Activated T-helper 1 cell treated with anti-CD3 and anti-CD28 coated beads, Interleukin-2, amount 50 U/mL, for 16 hours (primary cell): Measurements from ENCODE around the gene MYNN.

Experiments used
- DNase-seq, 2 donors: peaks; one replicate each; pipeline ENCODE4 v3.0.0-alpha.2; 2020; ENCODE audit warnings: low read depth in 1 of 2, low spot score in 1 of 2

Gene MYNN

GRCh38 chr3:169774186-169774585 is 990 bp downstream of the MYNN start:
- no peak for DNase-seq

GRCh38 chr3:169777822-169778221 is 4.6 kb downstream of the MYNN start:
- no peak for DNase-seq

- no peak for DNase-seq
Measured at GRCh38 chr3:169780742-169781141, 7.5 kb downstream of the MYNN start.

- DNase-seq = no peak
Measured at GRCh38 chr3:169781209-169781855, 8.1 kb downstream of the MYNN start.

- DNase-seq = no peak
Measured at GRCh38 chr3:169787120-169787519, 13.9 kb downstream of the MYNN start.

- DNase-seq = no peak
Measured at GRCh38 chr3:169787791-169788190, 14.6 kb downstream of the MYNN start.

GRCh38 chr3:169790219-169790618 is 17.0 kb downstream of the MYNN start:
- no peak for DNase-seq

- DNase-seq = no peak
Measured at GRCh38 chr3:169790687-169791429, 17.7 kb downstream of the MYNN start.

GRCh38 chr3:169792359-169792758 is 19.2 kb downstream of the MYNN start:
- no peak for DNase-seq

- no peak for DNase-seq
Measured at GRCh38 chr3:169804681-169805080, 31.5 kb downstream of the MYNN start.

- DNase-seq = no peak
Measured at GRCh38 chr3:169809230-169809795, 36.1 kb downstream of the MYNN start.

GRCh38 chr3:169811631-169812331 is 38.6 kb downstream of the MYNN start:
- no peak for DNase-seq

- peak; percentile 13 to 47 for DNase-seq
Measured at GRCh38 chr3:169812332-169813235, 39.4 kb downstream of the MYNN start, which contains the start of the genes LRRC34 and LRRIQ4. Gene LRRC34 (minus strand): TSS chr3:169812904. CDS start chr3:169812548, 356 bp downstream. Gene LRRIQ4 (plus strand): TSS chr3:169812870. CDS start chr3:169821922, 9,052 bp downstream.

- no peak for DNase-seq
Measured at GRCh38 chr3:169813278-169813677, 40.1 kb downstream of the MYNN start.

GRCh38 chr3:169813757-169814517 is 40.7 kb downstream of the MYNN start:
- peak; percentile 26 to 58 for DNase-seq

- no peak for DNase-seq
Measured at GRCh38 chr3:169815590-169816150, 42.5 kb downstream of the MYNN start.

GRCh38 chr3:169818316-169818715 is 45.1 kb downstream of the MYNN start:
- no peak for DNase-seq

- DNase-seq = no peak
Measured at GRCh38 chr3:169822091-169822490, 48.9 kb downstream of the MYNN start.

GRCh38 chr3:169822540-169822939 is 49.3 kb downstream of the MYNN start:
- DNase-seq = no peak
